Cerebellar cortex (tissue), 1 donor: ENCODE results near the gene AGBL1.
A peak's percentile ranks its signal among the peaks of the same experiment; 100 is the strongest.
"Not testable (repeated sequence)": the region's sequence is repeated elsewhere in the genome, so short reads cannot be mapped to it uniquely, and the experiment has no call there.

Experiments
- DNase-seq: peaks from one replicate; pipeline ENCODE4 v3.0.0-alpha.2; 2015; ENCODE audit warnings: low spot score

AGBL1 gene

DNA sequence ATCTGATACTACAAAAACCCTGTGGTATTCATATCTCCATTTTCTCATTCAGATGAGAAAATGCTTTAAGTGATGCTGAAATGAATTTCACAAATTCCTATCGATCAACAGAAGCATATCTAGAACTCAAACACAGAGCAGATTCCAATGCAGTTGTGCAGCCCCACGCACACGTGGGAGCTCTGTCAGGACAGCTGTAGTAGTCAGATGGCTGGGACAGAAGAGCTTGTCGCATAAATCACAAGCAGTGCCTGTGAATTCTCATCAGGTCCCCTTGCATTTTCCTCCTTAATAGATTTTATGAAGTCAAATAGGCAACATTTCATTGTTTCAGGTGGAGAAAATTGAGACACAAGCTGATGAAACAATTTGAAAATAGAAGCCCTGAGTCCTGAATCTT lies 792.3 kb downstream of the AGBL1 start:
- DNase-seq, result no peak

- no peak for DNase-seq
Observed at GRCh38 chr15:86872782-86873181, 793.1 kb downstream of the AGBL1 start.

GRCh38 chr15:86875067-86875466 lies 795.4 kb downstream of the AGBL1 start:
- no peak for DNase-seq

DNA sequence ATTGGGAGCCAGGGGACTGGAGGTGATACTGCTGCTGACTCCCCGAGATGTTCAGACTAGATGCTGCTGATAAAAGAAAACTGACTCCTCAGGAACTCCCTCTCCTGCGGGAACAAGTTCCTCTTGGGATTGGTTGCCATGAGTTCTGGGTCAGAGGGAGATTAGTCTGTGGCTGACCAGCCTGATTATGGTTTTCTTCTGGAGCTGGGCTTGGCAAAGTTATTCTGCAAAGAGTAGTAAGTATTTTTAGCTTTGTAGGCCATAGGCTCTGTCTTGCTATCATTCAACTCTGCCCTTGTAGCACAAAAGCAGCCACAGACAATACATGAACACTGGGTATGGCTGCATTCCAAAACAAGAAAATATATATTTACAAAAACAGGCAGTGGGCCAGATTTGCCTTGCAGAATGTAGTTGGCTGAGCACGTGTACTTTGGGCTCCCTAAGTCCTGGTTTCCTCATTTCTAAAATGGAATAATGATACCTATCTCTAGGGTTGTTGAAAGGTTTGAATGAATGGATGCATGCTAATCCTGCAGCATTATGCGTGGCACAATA lies 796.8 kb downstream of the AGBL1 start:
- no peak for DNase-seq

- DNase-seq, result no peak
Observed at GRCh38 chr15:86877171-86877631, 797.5 kb downstream of the AGBL1 start.

DNA sequence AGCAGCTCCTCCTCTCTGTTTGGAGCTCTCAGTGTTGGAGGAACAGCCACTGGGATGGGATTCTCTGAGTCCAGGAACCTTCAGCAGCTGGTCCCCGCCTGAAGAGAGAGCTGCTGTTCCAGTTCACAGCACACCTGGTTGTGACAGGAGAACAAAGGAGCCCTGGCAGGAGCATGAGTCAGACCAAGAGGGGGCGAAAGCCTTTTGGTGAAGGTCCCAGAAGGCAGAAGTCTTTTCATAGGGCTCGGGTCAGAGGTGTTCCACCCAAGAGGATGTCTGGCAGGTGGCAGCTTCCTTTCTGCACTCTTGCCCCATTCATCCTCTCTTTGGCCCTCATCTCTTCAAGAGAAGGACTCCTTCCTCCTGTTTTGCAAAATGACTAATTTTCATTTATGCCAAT lies 799.2 kb downstream of the AGBL1 start:
- not testable (repeated sequence) for DNase-seq

DNA sequence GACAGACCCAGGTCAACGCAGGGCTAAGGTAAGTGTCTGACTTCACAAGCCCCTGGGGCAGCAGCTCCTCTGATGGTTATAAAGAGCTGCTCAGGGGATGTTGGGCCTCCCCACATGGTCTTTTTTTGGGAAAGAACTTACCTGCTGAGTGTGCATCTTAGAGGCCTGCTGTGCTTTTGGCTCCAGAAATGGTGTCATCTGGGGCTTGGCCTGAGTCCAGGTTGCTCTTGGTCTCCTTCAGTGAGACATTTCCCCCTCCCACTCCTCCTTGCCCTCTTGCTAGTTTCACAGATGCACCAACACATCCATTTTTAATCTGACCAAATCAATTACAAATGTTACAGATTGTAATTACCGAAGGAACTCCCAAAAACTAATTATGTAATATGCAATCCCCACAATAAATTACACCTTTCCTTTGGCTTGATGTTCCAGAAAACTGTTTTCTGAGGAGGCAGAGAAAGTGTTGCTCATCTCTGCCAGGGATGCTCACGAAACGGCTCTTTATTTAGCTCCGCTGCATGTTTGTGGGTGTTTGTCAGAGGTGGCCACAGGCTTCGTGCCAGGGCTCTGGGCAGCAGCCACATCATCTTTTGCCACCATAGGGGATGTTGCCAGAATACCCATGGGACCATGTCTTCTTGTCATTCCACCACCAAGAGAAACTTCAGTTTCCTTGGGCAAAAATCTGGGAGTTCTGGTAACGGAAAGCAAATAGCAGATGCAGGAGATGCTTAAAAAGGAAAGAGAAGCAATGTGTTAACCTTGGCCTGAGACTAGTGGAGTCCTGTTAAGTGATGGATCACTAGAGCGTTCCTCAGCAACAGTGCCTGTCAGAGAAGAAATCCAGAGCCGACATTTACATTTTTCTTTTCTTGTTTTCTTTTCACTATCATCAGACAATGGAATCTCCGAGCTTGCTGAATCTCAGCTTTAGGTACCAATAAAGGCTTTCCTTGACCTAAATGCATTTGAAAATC lies 799.9 kb downstream of the AGBL1 start:
- peak; percentile 60 for DNase-seq

DNA sequence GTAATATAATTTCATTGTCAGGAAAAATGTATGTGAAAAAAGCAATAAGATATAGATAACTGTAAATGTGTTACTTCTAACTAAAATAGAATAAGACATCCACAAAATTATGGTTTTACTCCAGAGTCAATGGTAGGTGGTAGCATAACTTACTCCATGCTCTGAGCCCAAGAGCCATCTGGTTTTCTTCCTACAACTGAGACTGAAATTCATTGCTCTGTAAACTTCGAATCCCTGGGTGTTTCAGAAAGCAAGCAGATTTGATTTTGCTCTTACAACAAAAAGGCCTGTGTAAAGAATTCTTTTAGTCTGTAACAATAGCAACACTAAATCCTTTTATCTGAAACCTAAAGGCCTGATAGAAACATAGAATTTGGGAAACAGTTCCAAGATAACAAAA lies 805.9 kb downstream of the AGBL1 start:
- no peak for DNase-seq

DNA sequence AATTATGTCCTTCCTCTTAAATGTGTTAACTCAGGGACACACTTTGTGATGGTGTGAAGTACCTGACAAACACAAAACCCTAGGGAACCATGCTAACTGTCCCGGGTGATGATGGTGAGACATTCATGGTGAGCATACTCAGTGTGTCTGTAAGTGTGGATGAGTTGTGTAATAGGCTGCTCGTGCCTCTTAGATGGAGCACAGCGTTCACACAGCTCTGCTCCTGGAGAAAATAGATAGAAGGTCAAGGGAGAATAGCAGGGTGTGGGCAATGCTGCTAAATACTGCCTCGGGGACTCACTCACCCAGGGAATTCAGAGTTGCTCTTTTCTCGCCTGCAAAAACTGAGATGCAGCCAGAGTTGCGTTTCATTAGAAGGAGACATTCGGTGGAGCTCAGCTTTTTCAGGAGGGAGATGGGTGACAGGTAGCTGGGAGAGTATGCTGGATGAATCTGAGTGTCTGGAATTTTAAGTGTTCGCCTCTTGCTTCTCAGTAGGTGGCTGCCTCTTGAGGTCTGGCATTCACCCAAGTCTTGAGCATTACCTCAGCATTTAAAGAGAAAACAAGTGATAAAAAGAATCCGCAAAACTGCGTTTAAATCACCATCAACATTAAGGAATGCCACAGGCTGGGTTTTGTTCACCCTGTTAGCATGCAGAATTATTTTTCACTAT lies 813.2 kb downstream of the AGBL1 start:
- no peak for DNase-seq

- no peak for DNase-seq
Observed at GRCh38 chr15:86894269-86894668, 814.6 kb downstream of the AGBL1 start.

DNA sequence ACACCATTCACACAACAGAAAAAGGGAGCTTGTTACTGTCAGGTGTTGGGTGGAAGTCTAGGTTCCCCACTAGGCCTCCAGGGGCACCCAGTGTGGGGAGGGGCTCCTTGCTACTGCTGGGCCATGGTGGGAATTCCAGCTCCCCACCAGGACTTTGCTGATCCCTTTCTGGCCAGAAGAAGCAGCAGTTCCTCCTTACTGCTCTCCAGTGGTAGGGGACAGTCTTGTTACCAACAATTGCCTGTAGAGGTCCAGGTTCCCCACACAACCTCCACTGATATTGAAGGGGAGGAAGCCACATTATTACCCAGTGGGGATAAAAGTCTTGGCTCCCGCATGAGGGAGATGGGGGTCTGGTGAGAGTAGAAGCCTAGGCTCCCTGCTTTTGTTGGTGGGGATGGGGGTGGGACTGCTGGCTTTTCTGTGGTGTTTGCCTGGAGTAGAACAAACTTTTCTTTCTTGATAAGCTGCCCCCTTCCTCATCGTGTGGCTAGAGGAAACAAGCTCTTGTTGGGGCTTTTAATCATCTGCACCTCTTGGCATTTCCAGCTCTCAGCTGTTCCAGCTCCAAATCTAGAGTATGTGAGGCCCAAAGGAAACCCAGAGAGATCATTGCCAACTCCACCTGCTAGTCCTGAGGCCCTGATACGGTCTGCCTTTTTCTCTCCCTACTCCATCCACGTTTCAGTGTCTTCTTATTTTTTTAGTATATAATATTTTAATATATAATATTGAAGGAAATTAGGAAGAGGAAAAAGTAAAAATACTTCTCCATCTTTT lies 824.2 kb downstream of the AGBL1 start:
- DNase-seq, result no peak

DNA sequence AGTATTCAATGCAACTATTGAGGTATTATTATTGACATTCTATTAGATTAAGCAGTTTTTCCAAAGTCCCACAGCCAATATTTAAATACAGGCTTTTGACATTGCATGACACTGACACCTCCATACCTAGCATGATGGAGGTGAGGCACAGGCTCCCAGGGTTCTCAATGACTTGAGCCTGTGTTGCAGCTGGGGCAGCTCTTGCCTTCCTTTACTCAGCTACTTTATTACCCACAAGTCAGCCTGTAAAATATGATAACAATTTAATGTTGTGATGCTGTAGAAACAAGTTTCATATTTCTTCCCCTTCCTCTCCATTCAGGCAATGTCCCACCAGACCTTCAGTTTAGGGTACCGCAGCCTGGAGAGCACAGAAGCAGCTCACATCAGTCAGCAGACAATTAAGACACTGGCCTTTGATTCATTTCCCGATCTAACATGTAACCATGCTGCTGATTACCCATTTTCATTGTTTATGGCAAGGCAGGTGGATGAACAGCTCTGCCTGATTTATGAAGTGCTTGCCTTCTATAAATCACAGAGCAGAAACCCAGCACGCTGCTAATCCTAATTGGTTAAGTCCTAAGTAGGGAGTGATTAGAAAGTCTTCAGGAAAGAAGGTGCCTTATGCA lies 826.1 kb downstream of the AGBL1 start:
- DNase-seq, result no peak

GRCh38 chr15:86906376-86906775 lies 826.7 kb downstream of the AGBL1 start:
- no peak for DNase-seq

- no peak for DNase-seq
Observed at GRCh38 chr15:86911022-86911421, 831.4 kb downstream of the AGBL1 start.

DNA sequence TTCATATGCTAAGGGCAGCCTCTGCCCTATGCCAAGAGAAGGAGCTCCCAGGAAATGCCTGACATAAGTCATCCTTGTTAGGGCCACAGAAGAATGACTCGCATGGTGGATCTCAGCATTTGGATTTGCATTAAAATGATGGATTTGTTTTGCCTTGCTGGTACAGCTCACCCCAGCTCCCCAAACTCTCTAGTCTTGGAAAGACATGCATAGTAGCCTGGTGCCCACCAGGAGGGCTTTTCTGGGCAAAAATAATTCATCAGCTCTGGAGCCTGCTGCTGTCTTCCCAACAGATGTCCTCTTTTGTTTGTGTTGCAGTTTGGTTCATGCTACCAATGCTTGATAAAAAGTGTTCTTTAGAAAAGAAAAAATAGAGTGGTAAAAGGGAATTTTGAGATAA lies 833.0 kb downstream of the AGBL1 start:
- peak; percentile 10 for DNase-seq

DNA sequence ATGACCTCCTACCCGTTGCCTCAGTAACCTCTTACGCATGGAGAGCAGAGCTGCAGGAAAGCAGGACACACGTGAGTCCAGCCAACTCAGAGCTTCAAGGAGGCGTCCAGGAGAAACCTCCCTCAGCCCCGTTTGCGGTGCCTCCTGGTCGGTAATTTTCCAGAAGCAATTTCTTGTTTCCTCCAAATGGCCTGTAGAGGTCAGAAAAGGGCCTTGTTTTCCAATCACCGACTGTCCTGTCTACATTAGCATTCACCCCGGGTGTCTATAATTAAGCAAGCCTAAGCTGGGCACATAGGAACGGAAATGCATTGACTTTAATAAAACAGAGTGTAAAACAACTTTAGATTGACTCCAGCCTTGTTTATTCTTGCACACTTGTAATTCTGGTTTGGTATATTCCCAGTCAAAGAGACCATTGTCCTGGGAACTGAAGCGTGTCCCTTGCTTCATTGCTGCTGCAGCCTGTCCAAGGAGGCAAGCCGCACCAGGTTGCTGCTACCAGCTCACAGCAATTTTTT lies 836.2 kb downstream of the AGBL1 start:
- DNase-seq, result peak; percentile 91

- peak; percentile 63 for DNase-seq
Observed at GRCh38 chr15:86916671-86917360, 837.1 kb downstream of the AGBL1 start.

DNA sequence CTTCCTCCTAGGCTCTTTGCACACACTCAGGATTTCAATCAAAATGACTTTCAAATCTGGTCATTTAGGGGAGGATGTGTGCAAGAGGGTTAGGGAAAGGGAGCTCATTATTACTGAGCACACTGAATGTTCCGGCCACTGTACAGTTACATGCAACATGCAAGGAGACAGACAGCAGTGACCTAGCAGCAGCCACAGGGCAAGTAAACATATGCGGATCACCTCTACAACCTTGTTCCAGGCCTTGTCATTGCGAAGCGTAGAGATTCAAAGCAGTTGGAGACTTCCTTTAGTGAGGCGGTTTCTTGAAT lies 837.6 kb downstream of the AGBL1 start:
- peak; percentile 28 for DNase-seq

DNA sequence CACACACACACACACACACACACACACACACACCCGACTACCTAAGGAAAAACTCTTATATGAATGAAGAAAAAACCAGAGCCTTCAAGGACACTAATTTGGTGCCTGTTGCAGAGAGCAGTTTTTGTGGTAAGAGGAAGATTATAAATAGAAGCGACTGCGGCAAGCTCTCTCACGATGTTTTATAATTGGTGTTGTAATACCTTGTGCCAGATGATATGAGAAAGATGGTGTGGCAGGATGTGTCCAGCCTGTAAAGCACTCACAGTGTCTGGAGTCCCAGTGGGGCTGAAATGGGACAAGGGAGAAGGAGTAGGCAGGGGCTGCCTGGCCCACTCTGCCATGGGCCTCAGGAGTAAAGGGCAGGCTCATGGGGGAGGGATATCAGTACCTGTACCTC lies 839.9 kb downstream of the AGBL1 start:
- DNase-seq, result no peak

DNA sequence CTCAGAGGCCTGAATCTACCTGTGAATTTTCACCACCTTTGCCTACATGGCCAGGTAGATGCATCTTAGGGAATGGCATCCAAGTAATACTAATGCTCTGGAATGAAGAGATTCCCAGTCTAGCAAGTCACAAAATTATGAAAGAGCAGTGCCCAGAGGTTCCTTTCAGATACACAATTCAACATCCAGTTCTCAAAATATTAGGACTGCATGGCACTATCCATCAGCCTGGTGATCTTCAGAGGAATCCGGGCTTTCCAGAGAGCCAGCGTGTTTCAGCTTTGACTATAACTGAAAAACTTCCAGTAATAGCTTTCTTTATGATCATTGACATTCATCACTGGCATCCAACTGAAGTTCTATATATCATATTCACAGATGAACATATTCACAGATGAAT lies 849.8 kb downstream of the AGBL1 start:
- DNase-seq, result no peak

GRCh38 chr15:86932456-86932855 lies 852.8 kb downstream of the AGBL1 start:
- DNase-seq, result no peak
